Measurements from ENCODE around the gene ARFIP1.

ARFIP1 gene

DNA sequence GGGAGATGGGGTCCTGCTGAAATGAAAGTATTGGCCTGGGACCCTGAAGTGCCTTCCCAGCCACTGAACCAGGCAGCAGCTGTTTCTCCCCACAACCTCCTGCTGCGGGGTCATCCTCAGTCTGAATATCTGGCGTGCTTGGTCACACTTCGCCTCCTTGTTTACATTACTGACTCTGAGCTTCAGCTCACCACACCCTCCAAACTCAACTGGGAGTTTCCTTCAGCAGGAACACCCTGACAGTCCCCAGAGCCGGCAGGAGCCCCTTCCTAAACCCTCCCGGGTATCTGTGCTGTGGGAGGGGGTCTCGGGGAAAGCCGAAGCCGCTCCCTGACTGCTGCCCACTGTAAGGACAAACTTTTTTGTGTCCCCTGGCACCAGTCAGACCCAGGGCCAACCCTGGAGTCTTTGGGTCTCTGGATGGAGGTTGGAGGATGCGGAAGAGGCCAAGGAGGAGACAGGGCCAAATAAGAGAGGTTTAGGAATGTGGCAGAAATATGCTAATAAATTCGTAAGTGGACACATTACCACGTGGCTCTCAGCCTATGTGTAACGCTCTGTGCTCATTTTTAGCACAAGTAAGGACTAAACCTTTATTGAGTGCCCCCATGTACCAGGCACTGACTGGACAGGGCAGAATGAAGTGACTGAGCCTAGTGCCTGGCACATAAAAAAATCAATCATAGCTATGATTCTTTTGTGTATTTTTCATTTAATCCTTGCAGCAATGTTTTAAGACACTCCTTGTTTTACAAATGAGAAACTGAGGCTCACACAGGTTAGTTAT is 177.1 kb downstream of the ARFIP1 start:
- H3K4me3 ChIP-seq (ENCODE audit: low read depth, low read length), result no peak overlapping the region
- no peak for TF ChIP-seq MYC (IDR thresholded peaks at IDR 0.05; ENCODE audit: low read depth, low read length)
- TF ChIP-seq POLR2A (IDR thresholded peaks at IDR 0.05; ENCODE audit: extremely low read depth, insufficient read length), result no peak
- TF ChIP-seq, protein P1, sequence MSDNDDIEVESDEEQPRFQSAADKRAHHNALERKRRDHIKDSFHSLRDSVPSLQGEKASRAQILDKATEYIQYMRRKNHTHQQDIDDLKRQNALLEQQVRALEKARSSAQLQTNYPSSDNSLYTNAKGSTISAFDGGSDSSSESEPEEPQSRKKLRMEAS (IDR thresholded peaks at IDR 0.05; ENCODE audit: low read depth, low read length), result no peak
- TF ChIP-seq, protein P2, sequence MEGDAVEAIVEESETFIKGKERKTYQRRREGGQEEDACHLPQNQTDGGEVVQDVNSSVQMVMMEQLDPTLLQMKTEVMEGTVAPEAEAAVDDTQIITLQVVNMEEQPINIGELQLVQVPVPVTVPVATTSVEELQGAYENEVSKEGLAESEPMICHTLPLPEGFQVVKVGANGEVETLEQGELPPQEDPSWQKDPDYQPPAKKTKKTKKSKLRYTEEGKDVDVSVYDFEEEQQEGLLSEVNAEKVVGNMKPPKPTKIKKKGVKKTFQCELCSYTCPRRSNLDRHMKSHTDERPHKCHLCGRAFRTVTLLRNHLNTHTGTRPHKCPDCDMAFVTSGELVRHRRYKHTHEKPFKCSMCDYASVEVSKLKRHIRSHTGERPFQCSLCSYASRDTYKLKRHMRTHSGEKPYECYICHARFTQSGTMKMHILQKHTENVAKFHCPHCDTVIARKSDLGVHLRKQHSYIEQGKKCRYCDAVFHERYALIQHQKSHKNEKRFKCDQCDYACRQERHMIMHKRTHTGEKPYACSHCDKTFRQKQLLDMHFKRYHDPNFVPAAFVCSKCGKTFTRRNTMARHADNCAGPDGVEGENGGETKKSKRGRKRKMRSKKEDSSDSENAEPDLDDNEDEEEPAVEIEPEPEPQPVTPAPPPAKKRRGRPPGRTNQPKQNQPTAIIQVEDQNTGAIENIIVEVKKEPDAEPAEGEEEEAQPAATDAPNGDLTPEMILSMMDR (IDR thresholded peaks at IDR 0.05; ENCODE audit: low read depth, low read length), result no peak
- no peak for DNase-seq (ENCODE audit: low read depth)

DNA sequence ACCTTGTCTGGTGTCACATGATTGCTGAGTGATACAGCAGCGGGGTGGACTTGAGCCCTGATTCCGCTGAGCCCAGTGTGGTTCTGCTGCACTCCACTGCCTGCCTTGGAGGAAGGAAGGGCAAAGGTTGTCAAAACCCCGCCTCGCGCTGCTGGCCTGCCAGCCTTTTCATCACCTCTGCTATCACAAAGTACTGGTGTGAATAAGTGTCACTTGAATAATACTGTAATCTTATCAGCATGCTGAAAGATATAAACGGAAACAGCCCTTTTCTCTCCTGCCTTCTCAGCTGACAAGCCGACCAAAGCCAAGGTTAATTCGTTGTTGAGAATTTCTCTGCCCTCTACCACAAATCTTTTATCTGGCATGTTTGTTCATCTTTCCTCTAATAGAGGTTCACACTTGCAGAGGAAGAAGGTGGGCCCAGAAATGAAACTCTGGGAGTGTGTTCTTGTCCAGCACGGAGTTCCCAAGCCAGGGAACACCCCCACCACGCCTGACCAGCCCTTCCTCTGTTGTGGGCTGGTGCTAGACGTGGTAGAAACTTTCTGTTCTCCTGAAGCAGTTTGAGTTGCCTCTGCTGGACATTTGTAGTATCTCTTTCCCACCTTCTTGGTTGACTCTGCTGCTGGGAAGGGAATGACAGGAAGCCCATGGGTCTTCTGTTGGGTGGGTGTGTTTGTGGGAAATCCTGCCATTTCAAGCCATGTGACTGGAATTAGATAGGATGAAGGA is 177.8 kb downstream of the ARFIP1 start:
- no peak overlapping the region for H3K4me3 ChIP-seq (ENCODE audit: low read depth, low read length)
- no peak for TF ChIP-seq MYC (IDR thresholded peaks at IDR 0.05; ENCODE audit: low read depth, low read length)
- DNase-seq (ENCODE audit: low read depth), result no peak

DNA sequence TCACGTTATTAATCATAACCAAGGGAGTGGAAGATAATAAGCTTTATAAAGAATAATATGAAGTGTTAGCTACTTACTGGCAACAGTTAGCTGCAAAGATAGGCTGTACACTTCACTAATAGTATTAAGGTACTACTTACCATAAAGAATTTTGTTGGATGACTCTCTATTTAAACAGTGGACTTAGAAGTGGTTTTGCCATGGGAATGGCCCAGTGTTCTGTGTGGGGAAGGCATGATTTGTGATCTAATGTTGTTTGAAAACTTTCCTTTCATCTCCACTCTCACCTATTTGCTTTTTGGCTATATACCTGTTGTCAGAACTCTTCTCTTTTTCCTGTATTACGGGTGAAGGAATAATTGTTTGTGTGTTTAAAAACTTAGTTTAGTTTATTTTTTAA is 179.3 kb downstream of the ARFIP1 start:
- no peak for DNase-seq (ENCODE audit: low read depth)
- no peak overlapping the region for H3K4me3 ChIP-seq (ENCODE audit: low read depth, low read length)
- TF ChIP-seq, protein P1 (IDR thresholded peaks at IDR 0.05; ENCODE audit: low read depth, low read length), result no peak

DNA sequence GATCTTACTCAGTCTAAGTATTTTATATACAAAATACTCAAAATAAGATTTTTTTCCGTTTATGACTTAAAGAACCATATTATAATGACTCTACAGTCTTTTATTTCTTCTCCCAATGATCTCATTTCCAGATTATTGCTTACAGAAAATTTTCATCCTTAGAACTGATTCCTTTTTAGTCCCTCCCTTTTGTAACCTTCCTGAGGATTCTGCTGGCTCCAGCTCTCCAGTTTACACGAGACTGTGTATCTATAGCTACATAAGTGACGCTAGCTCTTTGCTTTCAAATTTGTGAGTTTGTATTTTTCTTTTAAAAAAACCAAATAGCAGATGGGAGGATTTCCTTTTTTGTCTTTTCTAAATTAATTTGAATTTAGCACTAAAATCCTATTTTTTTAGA is 180.3 kb downstream of the ARFIP1 start:
- no peak for DNase-seq (ENCODE audit: low read depth)
- H3K4me3 ChIP-seq (ENCODE audit: low read depth, low read length), result no peak overlapping the region
- no peak for TF ChIP-seq POLR2A (IDR thresholded peaks at IDR 0.05; ENCODE audit: extremely low read depth, insufficient read length)
- TF ChIP-seq, protein P2 (IDR thresholded peaks at IDR 0.05; ENCODE audit: low read depth, low read length), result no peak
- no peak for TF ChIP-seq MYC (IDR thresholded peaks at IDR 0.05; ENCODE audit: low read depth, low read length)
- TF ChIP-seq, protein P1 (IDR thresholded peaks at IDR 0.05; ENCODE audit: low read depth, low read length), result no peak

DNA sequence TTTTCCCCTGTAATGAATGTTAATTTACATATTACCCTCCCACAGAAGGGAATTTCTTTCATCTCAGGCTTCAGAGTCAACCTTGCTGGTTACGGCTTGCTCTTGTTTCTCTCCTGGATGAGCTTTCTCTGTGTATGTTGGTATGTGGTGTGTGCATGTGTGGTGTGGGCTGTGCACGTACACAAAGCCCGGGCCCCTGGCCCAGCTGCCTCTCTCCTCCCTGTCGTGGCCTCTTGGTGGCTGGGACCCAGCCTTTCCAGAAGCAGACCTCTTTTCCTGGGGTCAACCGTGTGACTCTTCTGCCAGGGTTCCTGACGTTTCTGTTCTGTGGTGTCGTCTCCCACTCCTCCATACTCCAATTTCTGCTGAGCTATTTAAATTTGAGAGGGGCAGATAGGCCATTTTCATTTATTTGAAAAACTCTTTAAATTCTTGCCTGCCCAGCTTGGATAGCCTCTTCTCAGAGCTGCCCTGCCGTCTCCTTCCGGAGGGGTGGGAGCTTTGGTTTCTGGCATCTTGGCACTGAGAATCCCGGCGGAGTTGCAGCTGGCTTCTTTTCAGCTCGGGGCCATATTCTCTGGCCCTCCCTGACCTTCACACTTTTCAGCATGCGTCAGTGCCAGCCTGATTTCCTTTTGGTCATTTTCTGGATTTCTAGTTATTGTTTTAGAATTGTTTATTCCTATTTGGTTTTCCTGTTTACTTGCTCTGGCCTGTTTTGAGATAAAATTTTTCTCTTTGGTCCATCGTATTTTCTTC is 181.4 kb downstream of the ARFIP1 start:
- no peak for DNase-seq (ENCODE audit: low read depth)
- H3K4me3 ChIP-seq (ENCODE audit: low read depth, low read length), result no peak overlapping the region
- TF ChIP-seq, protein P1 (IDR thresholded peaks at IDR 0.05; ENCODE audit: low read depth, low read length), result no peak
- TF ChIP-seq MYC (IDR thresholded peaks at IDR 0.05; ENCODE audit: low read depth, low read length) (no peak), POLR2A (IDR thresholded peaks at IDR 0.05; ENCODE audit: extremely low read depth, insufficient read length) (no peak)
- TF ChIP-seq, protein P2 (IDR thresholded peaks at IDR 0.05; ENCODE audit: low read depth, low read length), result no peak

DNA sequence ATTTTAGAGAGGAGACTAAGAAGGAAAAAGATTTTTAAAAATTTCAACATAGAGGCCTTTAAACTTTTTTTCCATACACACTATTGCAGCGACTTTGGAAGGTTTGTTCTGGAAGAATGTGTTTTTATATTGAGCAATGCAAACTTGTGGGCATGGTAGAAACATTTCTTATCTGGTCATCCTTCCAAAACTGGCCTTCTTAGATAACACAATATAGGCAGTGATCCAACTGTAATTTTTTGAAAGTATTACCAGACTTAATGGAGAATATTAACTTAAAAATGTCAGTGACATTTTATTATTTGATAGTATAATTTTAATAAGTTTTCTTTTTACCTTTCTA is 182.0 kb downstream of the ARFIP1 start:
- H3K4me3 ChIP-seq (ENCODE audit: low read depth, low read length), result no peak overlapping the region
- TF ChIP-seq, protein P2 (IDR thresholded peaks at IDR 0.05; ENCODE audit: low read depth, low read length), result no peak
- no peak for TF ChIP-seq POLR2A (IDR thresholded peaks at IDR 0.05; ENCODE audit: extremely low read depth, insufficient read length)
- DNase-seq (ENCODE audit: low read depth), result no peak
